ENCODE measurements around the gene TANK. TPM values are rescaled to one million over a fixed set of nuclear protein-coding genes. Genes with fewer than 3 reads are reported as not detected.

The TANK gene
- total and polyA plus RNA-seq, 2 of the 13 experiments (the other 11 are each of a cell fraction or from before 2014, with no cell fraction given): 66.9 to 96.1 TPM

- TF ChIP-seq ZSCAN9 (CRISPR knock-in tag; IDR thresholded peaks at IDR 0.05; ENCODE audit: borderline replicate concordance) (no peak), KLF16 (CRISPR knock-in tag; IDR thresholded peaks at IDR 0.05) (peak in 1 of 2 experiments; percentile 43; a peak in 1 of 4 replicates), MIXL1 (CRISPR knock-in tag; IDR thresholded peaks at IDR 0.05) (peak; percentile 42; the same call in 1 of the 2 replicates)
Measured at GRCh38 chr2:161250864-161251436, 90.7 kb downstream of the TANK start (continued).

GRCh38 chr2:161257123-161257952, 97.1 kb downstream of the TANK start:
- CTCF ChIA-PET (ENCODE audit: low intra/inter-chr PET ratio, low total read pairs): no interaction called here
- no peak overlapping the region for H3K27ac ChIP-seq (ENCODE audit: extremely low read length, insufficient read depth, low read length)
- in situ Hi-C loops (cut with HindIII; ENCODE audit: extremely low pct_ligation_motif_present, low pct_unique_long_range_greater_than_20kb): loop anchor here (25.0 kb wide), 2 partner anchors 305 to 680 kb away; no protein-coding TSS in a partner anchor
- TF ChIP-seq HNF4A (CRISPR knock-in tag; IDR thresholded peaks at IDR 0.05) (peak; percentile 77), RBAK (CRISPR knock-in tag; IDR thresholded peaks at IDR 0.05) (peak; percentile 21; the same call in 1 of the 2 replicates), GFI1 (CRISPR knock-in tag; IDR thresholded peaks at IDR 0.05; ENCODE audit: borderline replicate concordance) (peak; percentile 50; the same call in 1 of the 2 replicates), MAFG (CRISPR knock-in tag; IDR thresholded peaks at IDR 0.05) (no peak), GATAD2A (CRISPR knock-in tag; IDR thresholded peaks at IDR 0.05) (peak; percentile 42; the same call in 1 of the 2 replicates), TFAP4 (IDR thresholded peaks at IDR 0.05; ENCODE audit: borderline replicate concordance, low read depth) (0 out of 2 replicates have a peak, but pooled peaks have one; percentile 39), ZNF580 (CRISPR knock-in tag; IDR thresholded peaks at IDR 0.05; ENCODE audit: borderline replicate concordance, low read depth) (no peak), BRF2 (CRISPR knock-in tag; IDR thresholded peaks at IDR 0.05) (0 out of 2 replicates have a peak, but pooled peaks have one; percentile 22), ARID2 (CRISPR knock-in tag; IDR thresholded peaks at IDR 0.05; ENCODE audit: borderline replicate concordance) (0 out of 2 replicates have a peak, but pooled peaks have one; percentile 36), ZHX1 (CRISPR knock-in tag; IDR thresholded peaks at IDR 0.05; ENCODE audit: low read depth) (no peak)

More at GRCh38 chr2:161257123-161257952, 97.1 kb downstream of the TANK start:
- H3K9ac ChIP-seq (ENCODE audit: insufficient read depth, low read depth, low read length): peak overlapping the region; percentile 24; the same call in 1 of the 2 replicates
- no peaks in the 10 kb centered on the region for H3K9me3 ChIP-seq (ENCODE audit: low read length)
- intact Hi-C loops (cut with micrococcal nuclease; ENCODE audit: unreplicated experiment): loop anchor here (10.0 kb wide), 1 partner anchor 687 kb away; no protein-coding TSS in a partner anchor
- peak overlapping the region; percentile 34 to 46 (median 34); a peak in 5 of 6 replicates for H3K4me3 ChIP-seq (replicated peaks in 1 of 3; ENCODE audit: insufficient read depth in 1 of 3, low read depth in 2 of 3, low read length in 3 of 3)
- H4K20me1 ChIP-seq (ENCODE audit: insufficient read depth, low read length): no peaks in the 10 kb centered on the region
- POLR2A ChIA-PET: interaction anchor here (1.5 kb wide), 1 partner anchor 51 kb away, joined by 3 read pairs; the partner anchor contains the start of gene PSMD14
- peak overlapping the region; percentile 51 for H2AFZ ChIP-seq (ENCODE audit: low read length)
- FAIRE-seq (peak; percentile 37), DNase-seq (ENCODE audit: low spot score) (peak; percentile 31), ATAC-seq (peak; percentile 84)
- H3K27me3 ChIP-seq (ENCODE audit: control insufficient read depth in 1 of 2, insufficient read depth in 2 of 2, low read length in 2 of 2): no peaks in the 10 kb centered on the region
- no peaks in the 10 kb centered on the region for H3K36me3 ChIP-seq (replicated peaks in 1 of 2; ENCODE audit: control insufficient read depth in 1 of 2, insufficient read depth in 2 of 2, low read length in 2 of 2)
- BruUV-seq (replicated peaks): no TSS peak
- 2% methylated on average over 8 of the region's 8 CpGs for WGBS (ENCODE audit: low lambda C conversion rate)
- H3K79me2 ChIP-seq (ENCODE audit: insufficient read depth, low read length): no peaks in the 10 kb centered on the region
- H3K4me1 ChIP-seq (ENCODE audit: insufficient read depth, low read length): peaks cover 9% of the 10 kb centered on the region
- peak overlapping the region; percentile 77 for H3K4me2 ChIP-seq (ENCODE audit: low read depth, low read length)

All from HepG2 (cell line).